RWPE2 (cell line): ENCODE results near the gene GRAP2.

Experiments
- ATAC-seq: fragments of 200-7000 bp; cut with Tn5 transposase; 3 replicates; pipeline ENCODE4 v1.9.1; 2021; ENCODE audit warnings: low read depth
- DNase-seq: peaks from one replicate; pipeline ENCODE4 v3.0.0-alpha.2; 2020; ENCODE audit warnings: low spot score
- H3K27ac ChIP-seq: fragments of 450-650 bp; 2 replicates; pipeline ENCODE4 v1.5.1; 2017; ENCODE audit warnings: mild to moderate bottlenecking; ENCODE audit not compliant: poor library complexity, severe bottlenecking
- H3K27me3 ChIP-seq: fragments of 250-450 bp; sonication (Bioruptor Pico); 2 replicates; pipeline ENCODE4 v1.5.1; 2021; ENCODE audit warnings: mild to moderate bottlenecking, moderate library complexity; ENCODE audit not compliant: insufficient read depth, poor library complexity, severe bottlenecking
- H3K36me3 ChIP-seq: fragments of 250-450 bp; sonication (Bioruptor Pico); 2 replicates; pipeline ENCODE4 v1.5.1; 2020; ENCODE audit warnings: low read depth, mild to moderate bottlenecking, moderate library complexity
- H3K4me1 ChIP-seq: fragments of 250-450 bp; sonication (Bioruptor Pico); 2 replicates; pipeline ENCODE4 v1.5.1; 2021; ENCODE audit warnings: mild to moderate bottlenecking, moderate library complexity; ENCODE audit not compliant: insufficient read depth, poor library complexity, severe bottlenecking
- H3K4me3 ChIP-seq: fragments of 250-450 bp; sonication (Bioruptor Pico); 2 replicates; pipeline ENCODE4 v1.5.1; 2021; ENCODE audit warnings: mild to moderate bottlenecking, moderate library complexity; ENCODE audit not compliant: severe bottlenecking
- H3K9me3 ChIP-seq: fragments of 250-450 bp; sonication (Bioruptor Pico); 2 replicates; pipeline ENCODE4 v1.5.1; 2021; ENCODE audit warnings: mild to moderate bottlenecking, moderate library complexity; ENCODE audit not compliant: severe bottlenecking
- CTCF ChIP-seq: fragments of 450-650 bp; IDR thresholded peaks from one replicate; pipeline ENCODE4 v1.5.1; 2017; ENCODE audit warnings: mild to moderate bottlenecking, moderate library complexity; ENCODE audit not compliant: poor library complexity, severe bottlenecking

The GRAP2 gene

DNA sequence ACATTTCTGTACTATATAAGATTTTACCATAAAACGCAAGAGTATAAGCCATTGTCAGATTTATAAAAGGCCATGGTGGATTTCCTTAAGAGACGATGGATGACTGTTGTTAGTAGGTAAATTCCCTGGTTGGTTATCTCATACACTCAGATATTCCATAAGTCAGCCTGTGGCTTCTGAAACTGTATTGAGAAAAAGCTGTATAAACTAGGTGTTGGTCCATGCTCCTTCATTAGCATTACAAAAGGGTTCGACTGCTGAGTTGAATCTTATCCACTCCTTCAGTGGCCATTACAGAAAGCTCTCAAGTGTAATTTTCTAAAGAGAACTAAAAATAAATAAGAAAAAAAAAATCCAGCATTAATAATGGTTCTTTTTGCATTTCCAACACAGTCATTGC, 5.3 kb downstream of the GRAP2 start:
- Histone ChIP-seq H3K27me3 (peaks cover 9% of the 10 kb centered on the region), H3K4me1 (no peaks in the 10 kb centered on the region), H3K27ac (no peak overlapping the region), H3K9me3 (no peaks in the 10 kb centered on the region), H3K36me3 (no peaks in the 10 kb centered on the region), H3K4me3 (no peak overlapping the region)
- no peak for TF ChIP-seq CTCF
- DNase-seq, result no peak
- ATAC-seq, result no peak

DNA sequence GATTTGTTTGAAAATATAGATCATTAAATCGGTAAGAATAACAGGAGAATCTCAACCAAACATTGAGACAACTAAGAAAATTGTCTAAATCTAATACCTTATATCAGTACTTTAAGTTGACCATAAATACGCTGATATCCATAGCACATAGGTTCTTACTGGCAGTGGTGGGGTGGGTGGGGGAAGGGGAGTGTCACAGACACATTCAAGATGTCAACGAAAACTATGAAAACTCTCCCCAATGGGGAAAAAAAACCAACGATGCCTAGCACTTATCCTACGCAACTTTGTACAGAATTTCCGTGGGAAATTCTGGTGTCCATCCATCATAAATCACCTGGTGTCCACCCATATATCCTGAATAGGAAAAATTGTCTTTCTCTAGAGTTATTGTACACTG, 6.2 kb downstream of the GRAP2 start:
- Histone ChIP-seq H3K36me3 (no peaks in the 10 kb centered on the region), H3K27me3 (peaks cover 9% of the 10 kb centered on the region), H3K9me3 (no peaks in the 10 kb centered on the region), H3K4me3 (no peak overlapping the region), H3K4me1 (no peaks in the 10 kb centered on the region), H3K27ac (no peak overlapping the region)
- ATAC-seq (no peak), DNase-seq (no peak)
- no peak for TF ChIP-seq CTCF

GRCh38 chr22:39907605-39908097, 6.8 kb downstream of the GRAP2 start:
- H3K4me1 ChIP-seq, result no peaks in the 10 kb centered on the region
- DNase-seq, result no peak
- no peak for TF ChIP-seq CTCF
- peaks cover 9% of the 10 kb centered on the region for H3K27me3 ChIP-seq
- no peak for ATAC-seq
- H3K4me3 ChIP-seq, result no peak overlapping the region
- H3K36me3 ChIP-seq, result no peaks in the 10 kb centered on the region
- H3K9me3 ChIP-seq, result no peaks in the 10 kb centered on the region
- no peak overlapping the region for H3K27ac ChIP-seq

DNA sequence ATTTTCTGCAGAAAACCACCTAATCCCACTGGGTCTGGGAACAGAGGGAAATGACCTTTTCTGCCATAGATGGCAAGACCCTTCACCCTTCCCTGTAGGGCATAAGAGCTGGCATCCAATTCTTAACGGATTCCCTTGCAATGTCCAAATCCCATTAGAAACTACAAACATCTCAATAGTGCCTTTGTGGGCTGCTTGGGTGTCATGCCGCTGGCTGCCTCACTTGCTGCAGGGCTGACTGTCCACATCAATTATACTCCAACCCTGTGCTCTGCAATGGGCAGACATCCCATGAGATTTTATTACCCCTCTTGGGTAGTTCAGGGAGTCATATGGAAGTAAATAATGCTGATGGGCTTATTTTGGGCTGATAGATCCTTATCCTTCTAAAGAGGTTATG, 7.3 kb downstream of the GRAP2 start:
- DNase-seq (no peak), ATAC-seq (no peak)
- Histone ChIP-seq H3K27ac (no peak overlapping the region), H3K27me3 (peaks cover 9% of the 10 kb centered on the region), H3K4me1 (no peaks in the 10 kb centered on the region), H3K9me3 (no peaks in the 10 kb centered on the region), H3K4me3 (no peak overlapping the region), H3K36me3 (no peaks in the 10 kb centered on the region)
- no peak for TF ChIP-seq CTCF

- no peaks in the 10 kb centered on the region for H3K9me3 ChIP-seq
- H3K4me1 ChIP-seq, result no peaks in the 10 kb centered on the region
- H3K27ac ChIP-seq, result no peak overlapping the region
- no peak for TF ChIP-seq CTCF
- no peak overlapping the region for H3K4me3 ChIP-seq
- ATAC-seq, result peak; percentile 58; the same call in 1 of the 3 replicates
- H3K36me3 ChIP-seq, result no peaks in the 10 kb centered on the region
- no peak for DNase-seq
- H3K27me3 ChIP-seq, result peaks cover 9% of the 10 kb centered on the region
Measured at GRCh38 chr22:39908737-39909136, 7.9 kb downstream of the GRAP2 start.
